Kasumi-1 (cell line): Measurements from ENCODE around the gene LMAN2L.
"Not testable (repeated sequence)": the region's sequence is repeated elsewhere in the genome, so short reads cannot be mapped to it uniquely, and the experiment has no call there.

Experiments used
- DNase-seq, 2 experiments: peaks; one replicate each; lab custom pipeline; 2025; lab: John Stamatoyannopoulos, UW

The LMAN2L gene

DNA sequence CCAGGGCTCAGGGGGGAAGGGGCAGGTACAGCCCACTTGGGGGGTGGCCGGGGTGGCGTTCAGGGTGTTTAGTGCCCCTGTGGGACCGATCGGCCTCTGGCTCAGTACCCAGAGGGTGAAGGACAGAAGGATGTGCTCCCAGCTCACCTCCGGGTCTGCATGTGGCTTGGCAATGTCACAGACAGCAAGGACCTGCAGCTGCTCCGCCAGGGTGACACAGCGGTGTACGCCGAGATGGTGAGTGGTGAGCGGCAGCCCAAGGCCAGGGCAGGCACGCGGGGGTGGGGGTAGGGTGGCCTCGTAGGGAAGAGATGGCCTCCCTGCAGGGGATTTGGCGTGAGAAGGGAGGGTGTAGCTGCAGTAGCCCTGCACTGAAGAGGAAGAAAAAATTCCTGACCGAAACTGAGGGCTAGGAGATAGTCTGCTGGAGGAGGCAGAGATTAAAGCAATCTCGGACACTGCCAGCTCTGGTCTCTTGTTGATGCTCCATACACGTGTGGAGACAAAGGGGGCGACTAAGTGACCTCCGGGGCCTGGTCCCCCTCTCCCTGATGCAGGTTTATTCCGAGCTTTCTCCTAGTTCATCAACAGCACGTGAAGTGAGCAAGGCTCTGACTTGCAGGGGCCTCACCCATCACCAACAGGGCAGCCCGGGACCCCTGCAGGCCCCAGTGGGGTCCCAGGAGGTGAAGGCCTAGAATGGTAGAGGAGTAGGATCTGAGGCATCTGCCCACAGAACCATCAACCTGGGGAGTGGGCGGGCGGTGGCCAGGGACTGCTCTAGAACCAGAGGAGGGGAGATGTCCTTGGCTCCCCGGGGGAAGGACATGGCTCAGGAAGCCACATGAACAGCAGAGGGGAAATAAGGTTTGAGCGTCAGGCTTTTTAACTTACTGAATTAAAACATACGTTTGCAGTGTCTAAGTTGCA lies 51.9 kb downstream of the LMAN2L start:
- no peak for DNase-seq

DNA sequence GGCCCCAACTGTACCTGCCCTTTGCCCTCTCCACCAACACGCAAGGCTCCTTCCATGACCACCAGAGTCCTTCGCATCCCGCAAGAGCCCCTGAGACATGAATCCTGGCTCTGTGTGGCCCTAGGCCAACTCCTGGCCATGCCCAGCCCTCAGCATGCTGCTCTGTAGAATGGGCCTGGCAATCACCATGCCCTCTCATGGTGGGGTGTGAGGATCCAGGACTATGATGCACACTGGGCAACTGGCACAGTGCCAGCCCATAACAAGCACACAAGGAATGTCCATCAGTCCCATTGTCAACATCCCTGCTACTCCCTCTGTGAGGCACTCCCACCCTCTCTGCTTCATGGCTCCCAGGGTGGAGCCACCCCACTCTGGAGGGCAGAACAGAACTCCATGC lies 52.6 kb downstream of the LMAN2L start:
- DNase-seq, result no peak

DNA sequence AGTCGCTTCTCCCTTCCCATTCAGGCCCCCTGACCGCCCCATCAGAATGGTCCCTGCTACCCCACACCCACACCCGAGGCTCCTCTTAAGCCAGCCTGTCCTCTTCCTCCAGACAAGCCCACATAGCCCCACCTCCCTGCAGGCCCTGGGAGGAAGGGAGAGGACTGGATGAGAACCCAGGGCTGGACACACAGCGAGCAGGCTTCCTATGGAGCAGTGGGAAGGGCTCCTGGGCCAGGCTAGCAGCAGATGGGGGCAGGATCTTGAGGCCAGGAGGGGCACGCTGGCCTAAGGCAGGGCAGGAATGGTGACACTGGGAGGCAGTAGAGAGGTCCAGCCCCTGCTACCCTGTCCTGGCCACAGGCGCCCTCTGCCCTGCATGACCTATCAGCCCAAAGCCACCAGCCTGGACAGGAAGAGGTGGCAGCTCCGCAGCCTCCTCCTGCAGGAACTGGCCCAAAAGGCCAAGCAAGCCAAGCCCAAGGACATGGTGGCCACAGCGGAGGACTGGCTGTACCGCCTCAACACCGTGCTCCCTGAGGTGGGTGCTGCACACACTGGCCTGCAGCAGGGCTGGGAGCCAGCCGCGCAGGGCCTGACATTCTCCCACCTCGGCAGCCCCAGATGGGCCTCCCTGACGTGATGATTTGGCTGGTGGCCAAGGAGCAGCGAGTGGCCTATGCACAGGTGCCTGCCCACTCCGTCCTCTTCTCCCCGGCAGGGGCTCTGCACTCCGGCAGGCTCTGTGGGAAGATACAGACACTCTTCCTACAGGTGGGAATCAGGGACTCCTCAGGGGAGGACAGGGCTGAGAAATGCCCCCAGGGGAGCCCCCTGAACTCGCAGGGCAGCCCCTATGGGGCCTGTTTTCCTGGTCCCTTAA lies 54.0 kb downstream of the LMAN2L start:
- no peak for DNase-seq

DNA sequence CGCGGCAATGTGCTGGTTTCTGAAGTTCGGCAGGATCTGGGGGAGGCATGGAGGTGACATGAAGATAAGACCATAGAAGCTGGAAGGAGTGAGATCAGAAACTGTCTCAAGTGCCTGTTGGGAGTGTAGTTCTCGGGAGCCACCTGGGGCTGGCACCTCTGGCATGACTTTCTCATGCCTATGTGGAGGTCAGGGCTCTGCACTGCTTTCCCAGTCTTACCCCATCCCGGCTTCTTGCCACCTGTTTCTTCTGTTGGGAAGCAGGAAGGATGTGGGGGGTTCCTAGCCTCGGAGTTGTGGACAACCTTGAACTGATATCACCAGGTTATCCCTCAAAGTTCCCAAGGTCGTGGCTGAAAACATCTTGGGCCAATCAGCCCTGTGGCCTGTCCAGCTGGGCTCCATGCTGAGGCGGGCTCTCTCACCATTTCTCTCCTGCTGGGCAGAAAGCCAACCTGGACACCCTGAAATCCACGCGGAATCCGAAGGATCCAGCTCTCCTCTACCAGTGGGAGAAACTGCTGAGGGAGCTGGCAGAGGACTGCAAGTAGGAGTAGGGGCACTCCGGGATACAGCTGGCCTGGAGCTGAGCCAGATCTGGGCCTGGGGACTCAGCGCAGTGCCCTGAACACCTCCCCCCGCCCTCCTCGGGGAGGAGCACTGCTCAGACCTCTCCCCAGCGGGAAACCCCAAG lies 54.8 kb downstream of the LMAN2L start:
- DNase-seq, result no peak

DNA sequence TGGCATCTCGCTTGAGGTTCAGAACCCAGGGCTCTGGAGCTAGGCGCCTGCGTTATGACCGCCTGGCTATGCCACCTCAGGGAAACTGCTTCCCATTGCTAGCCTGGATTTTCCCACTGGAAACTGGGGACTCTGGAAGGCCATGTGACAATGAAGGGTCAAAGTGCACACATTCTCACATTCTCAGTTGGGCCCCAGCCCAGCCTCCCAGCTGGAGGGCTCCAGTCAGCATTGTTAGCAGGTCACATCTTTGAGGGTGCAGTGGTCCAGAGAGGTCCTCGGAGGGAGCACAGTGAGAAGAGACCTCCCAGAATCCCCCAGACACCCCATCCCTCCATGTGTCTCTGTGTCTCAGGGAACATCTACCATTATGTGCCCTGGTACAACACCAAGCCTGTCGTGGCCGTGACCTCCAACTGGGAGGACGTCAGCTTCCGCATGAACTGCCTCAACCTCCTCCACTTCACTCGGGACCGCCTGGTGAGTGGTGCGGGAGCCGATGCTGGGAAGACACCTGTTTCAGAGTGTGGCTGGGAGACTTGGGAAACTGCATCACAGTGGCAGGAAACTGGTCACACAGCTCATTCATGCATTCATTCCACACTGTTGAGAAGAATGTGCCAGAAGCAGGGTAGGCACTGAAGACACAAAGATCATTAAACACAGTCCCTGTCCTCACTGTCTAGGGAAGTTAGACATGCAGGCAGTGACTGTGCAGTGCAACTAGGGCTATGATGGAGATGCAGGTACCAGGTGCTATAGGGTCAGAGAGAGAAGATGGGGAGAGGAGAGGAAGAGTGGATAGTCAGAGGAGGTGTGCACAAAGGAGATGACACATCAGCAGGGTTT lies 55.7 kb downstream of the LMAN2L start:
- no peak for DNase-seq

DNA sequence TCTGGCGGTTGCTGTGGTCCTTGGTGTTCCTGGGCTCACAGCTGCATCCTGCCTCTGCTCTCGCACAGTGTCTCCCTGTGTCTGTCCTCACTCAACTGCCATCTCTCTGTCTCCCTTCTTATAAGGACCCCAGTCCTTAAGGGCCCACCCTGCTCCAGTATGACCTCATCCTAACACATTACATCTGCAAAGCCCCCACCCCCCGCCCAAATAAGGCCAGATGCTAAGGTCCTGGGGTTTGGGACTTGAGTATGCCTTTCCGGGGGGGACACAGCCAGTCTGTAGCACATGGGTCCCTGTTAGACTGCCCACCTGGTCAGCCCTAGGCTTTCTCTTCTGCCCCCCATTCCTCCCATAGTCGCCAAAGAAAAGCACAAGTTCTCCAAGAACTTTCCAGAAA lies 56.6 kb downstream of the LMAN2L start:
- DNase-seq, result no peak

DNA sequence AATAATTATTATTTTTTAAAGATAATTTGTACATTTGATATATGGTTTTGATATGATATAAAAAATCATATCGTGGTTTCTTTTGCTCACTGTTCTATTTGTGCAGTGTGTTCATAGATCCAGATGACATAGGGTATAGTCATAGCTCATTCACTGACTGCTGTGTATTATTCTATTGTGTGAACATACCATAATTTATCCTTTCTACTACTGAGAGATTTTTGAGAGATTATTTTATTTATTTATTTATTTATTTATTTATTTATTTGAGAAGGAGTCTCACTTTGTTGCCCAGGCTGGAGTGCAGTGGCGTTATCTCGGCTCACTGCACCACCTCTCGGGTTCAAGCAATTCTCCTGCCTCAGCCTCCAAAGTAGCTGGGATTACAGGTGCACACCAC lies 58.3 kb downstream of the LMAN2L start:
- DNase-seq, result no peak

DNA sequence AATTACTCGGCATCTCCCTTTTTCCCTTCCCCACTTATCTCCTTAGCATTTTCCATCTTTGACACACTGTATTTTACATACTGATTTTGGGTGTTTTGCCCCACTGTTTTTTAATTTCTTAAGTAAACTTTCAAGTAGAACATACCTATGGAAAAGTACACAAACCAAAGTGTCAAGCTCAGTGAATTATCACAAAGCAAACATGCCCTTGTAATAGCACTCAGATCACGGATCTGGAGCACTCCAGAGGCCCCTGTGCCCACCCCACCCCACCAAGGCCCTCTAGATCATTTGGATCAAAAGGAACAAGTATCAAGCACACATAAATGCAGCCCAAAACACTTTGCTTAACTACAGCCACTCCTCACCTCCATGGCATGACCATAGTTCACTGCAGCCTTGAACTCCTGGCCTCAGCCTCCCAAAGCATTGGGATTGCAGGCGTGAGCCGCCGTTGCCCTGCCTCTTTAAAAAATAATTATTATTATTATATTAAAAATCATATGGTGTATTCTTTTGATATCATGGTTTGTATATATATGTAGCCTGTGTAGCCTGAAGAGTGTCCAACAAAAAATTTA lies 59.2 kb downstream of the LMAN2L start:
- no peak for DNase-seq

DNA sequence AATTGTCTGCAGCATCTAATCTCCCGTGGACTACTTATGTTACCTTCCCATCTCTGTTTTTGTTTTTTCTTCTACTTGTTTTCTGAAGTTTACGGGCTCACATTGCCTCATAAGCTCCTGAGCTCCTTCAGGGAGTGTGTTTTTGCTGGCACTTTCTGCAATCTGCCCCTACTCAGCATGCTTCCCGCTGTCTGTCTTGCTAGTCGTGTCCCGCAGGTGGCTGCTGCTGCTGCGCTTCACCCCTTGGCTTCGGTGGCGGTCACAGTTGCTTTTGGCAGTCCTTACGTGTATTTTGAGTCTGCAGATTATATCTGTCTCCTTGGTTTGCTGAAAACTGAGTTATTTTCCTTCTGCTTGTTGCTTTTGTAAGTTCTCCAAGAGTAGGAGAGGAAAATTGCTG lies 60.0 kb downstream of the LMAN2L start:
- no peak for DNase-seq

DNA sequence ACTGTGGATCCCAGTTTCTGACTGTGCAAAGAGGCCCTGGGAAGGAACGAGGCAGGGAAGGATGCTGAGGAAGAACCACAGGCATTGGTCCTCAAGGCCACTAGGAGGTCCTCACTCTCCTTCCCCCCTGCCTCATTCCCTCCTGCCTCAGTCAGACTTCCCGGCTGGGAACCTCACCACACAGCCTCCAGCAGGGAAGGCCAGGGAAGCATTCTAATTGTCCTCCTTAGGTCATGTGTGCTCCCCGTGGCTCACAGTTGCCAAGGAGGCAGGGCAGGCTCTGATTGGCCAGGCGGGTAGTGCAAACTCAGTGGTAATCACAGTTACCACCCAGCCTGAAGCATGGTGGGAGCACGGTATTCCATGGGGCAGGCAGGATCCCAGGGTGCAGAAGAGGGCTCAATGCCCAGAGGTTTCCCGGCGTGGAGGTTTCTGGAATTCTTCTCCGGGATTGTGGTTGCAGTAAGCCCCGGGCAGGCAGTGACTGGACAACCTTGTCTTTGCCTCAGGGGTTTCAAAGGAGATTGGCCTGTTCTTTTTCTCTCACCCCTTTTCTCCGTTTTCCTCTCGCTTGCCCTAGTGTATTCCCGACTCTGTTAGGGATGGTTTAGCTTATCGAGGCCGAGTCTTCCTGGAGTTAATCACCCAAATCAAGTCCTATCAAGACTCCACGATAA lies 70.2 kb downstream of the LMAN2L start:
- DNase-seq, result no peak

DNA sequence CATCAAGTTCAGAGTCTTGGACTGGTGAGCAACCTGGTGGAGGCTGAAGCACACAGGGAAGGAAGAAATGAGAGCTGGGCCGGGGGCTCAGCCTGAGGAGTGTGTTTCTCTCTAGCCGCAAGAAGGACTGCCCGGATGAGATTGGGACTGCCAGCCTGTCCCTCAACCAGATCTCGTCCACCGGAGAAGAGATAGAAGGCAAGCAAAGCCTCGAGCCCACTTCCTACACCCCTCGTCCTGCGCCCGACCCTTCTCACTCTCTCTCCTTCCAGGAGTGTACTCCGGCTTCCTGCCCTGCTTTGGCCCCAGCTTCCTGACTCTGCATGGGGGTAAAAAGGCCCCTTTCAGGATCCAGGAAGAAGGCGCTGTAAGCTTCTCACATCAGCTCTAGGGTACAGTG lies 71.1 kb downstream of the LMAN2L start:
- DNase-seq, result no peak

DNA sequence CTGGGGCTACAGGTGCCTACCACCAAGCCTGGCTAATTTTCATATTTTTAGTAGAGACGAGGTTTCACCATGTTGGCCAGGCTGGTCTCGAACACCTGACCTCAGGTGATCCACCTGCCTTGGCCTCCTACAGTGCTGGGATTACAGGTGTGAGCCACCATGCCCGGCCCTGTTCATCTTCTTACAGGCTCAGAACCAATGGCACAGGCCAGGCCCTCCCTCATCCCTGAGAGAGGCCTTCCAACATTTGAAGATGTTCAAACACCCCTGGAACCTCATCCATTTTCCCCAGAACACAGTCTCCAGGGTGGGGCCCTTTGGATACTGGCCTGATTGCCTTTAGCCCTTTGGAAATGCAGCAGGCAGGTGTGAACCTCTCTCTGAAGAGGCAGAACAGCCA lies 74.1 kb downstream of the LMAN2L start:
- DNase-seq, result not testable (repeated sequence)

DNA sequence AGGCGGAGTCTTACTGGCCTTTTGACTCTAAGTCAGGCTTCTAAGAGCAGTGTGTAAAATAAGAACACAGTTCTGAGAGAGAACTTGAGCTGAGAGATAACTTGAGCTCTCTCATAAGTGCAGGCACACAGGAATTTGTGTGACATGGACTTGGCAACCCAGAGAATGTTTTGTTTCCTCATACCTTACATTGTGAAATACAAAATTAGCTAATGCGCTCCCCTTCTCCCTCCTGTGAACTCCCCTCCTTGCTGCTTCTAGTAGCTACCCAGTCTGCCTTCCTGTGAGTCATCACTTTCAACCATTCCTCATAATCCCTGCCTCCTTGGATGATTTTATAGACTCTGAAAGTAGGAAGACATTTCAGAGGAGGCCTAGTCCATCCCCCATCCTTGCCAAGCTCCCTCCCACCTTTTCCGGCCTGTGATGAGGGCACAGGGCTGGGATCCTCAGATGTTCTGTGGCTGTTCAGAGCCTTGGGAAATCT lies 74.7 kb downstream of the LMAN2L start:
- peak; percentile 70 to 75 for DNase-seq

DNA sequence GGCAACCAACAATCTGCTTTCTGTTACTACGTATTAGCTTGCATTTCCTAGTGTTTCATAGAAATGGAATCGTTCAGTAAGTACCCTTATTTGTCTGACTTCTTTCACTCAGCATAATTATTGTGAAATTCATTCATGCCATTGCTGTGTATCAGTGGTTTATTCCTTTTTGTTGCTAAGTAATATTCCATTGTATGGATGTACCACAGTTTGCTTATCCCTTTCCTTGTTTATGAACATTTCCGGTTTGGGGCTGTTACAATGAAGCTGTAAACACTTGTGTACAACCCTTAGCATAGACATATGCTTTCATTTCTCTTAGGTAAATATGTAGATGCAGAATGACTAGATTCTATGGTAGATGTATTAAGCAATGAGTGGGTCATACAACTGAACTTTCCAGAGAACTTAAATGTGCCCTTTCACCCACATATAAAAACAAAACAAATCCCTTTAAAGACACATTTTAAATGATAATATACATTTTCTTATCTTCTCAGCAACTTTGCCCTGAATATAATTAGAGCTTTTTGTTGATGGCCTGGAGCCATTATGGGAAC lies 75.4 kb downstream of the LMAN2L start:
- no peak for DNase-seq

DNA sequence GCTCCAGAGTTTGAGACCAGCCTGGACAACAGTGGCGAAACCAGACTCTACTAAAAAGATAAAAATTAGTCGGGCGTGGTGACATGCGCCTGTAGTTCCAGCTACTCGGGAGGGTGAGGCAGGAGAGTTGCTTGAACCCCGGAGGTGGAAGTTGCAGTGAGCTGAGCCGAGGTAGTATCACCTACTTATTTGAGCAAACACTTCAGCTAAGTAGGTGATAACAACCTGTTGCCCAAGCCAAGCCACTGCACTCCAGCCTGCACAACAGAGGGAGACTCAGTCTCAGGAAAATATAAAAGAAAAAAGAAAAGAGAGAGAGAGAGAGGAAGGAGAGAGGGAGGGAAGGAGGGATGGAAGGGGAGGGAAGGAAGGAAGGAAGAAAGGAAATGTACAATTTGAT lies 76.0 kb downstream of the LMAN2L start:
- DNase-seq, result no peak

DNA sequence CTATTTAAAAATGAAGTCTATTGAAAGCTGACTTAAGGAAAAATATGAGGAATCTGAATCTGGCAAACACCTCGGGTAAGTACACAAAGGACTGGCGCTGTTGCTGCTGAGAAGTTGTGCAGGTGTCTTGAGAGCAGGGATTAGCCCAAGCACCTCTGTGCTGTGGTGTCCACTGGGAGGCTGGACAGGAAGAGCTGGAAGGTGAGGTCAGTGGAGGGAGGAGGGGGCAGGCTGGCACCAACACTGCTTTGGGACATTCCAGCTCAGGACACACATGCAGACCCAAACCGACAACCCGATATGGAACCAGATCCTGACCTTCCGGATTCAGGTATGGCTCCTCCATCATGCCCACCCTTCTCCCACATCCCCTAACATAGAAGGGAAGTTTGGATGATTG lies 76.7 kb downstream of the LMAN2L start:
- no peak for DNase-seq

DNA sequence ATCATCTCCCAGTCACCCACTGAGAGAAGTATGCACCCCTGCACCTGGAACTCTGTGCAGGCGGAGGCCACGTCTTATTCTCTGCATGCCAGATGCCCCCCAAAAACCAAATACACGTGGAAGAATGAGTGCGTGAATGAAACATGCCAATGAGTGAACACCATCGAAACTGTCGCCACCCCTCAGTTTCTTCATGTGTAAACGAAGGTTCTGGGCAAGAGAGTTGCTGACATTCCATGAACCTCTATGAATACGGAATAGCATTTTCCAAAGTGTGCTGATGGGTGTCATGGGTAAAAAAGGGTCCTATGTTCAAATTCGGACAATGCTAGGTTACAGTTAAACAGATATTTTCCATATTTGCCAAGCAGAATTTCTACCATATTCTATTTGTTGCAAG lies 77.5 kb downstream of the LMAN2L start:
- no peak for DNase-seq

DNA sequence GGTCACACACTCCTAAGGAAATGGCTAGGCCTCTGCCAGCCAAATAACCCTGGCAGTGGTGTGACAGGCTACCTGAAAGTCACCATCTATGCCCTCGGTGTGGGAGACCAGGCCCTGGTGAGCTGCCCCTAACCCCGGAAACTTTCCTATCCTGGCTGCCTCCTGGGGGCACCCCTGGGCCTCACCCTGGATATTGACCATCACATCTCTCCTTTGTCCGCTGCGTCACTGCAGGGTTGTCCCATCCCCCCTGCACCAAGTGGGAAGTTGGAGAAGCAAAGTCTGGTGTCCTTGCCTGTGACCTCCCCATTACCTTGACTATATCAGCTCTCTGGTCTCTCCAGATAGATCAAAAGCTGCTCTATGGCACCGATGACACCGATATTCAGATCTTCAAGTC lies 78.5 kb downstream of the LMAN2L start:
- no peak for DNase-seq

DNA sequence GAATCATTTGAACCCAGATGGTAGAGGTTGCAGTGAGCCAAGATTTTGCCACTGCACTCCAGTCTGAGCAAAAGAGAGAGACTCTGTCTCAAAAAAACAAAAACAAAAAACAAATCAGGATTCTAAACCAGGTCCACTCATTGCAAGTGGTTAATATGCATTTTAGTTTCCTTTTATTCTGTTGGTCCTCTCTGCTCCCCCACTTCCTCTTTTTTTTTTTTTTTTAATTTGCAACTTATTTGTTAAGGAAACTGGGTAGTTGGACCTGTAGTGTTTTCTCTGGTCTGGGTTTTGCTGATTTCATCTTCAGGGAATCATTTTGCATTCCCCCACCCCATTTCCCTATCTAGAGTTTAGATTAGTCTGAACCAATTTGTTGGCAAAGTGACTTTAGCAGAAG lies 83.3 kb downstream of the LMAN2L start:
- peak; percentile 29 to 50 for DNase-seq
